ENCODE results near the gene GRM8.

GRCh38 chr7:127207230-127207629, 45.5 kb downstream of the GRM8 start:
- no peak for TF ChIP-seq CTCF (IDR thresholded peaks at IDR 0.05)
- no peak for TF ChIP-seq POLR2A (IDR thresholded peaks at IDR 0.05)
- no peak for TF ChIP-seq POLR2AphosphoS5 (IDR thresholded peaks at IDR 0.05)

All from upper lobe of left lung (tissue), 4 donors.